HG03066 (cell line): ENCODE results near the gene VEGFB.
"Not testable (repeated sequence)": the region's sequence is repeated elsewhere in the genome, so short reads cannot be mapped to it uniquely, and the experiment has no call there.

ENCODE experiments used
- ATAC-seq: cut with Tn5 transposase; IDR thresholded peaks from one replicate; pipeline ENCODE4 v1.9.1; 2021; ENCODE audit warnings: low read depth; ENCODE audit not compliant: unreplicated experiment

VEGFB gene

DNA sequence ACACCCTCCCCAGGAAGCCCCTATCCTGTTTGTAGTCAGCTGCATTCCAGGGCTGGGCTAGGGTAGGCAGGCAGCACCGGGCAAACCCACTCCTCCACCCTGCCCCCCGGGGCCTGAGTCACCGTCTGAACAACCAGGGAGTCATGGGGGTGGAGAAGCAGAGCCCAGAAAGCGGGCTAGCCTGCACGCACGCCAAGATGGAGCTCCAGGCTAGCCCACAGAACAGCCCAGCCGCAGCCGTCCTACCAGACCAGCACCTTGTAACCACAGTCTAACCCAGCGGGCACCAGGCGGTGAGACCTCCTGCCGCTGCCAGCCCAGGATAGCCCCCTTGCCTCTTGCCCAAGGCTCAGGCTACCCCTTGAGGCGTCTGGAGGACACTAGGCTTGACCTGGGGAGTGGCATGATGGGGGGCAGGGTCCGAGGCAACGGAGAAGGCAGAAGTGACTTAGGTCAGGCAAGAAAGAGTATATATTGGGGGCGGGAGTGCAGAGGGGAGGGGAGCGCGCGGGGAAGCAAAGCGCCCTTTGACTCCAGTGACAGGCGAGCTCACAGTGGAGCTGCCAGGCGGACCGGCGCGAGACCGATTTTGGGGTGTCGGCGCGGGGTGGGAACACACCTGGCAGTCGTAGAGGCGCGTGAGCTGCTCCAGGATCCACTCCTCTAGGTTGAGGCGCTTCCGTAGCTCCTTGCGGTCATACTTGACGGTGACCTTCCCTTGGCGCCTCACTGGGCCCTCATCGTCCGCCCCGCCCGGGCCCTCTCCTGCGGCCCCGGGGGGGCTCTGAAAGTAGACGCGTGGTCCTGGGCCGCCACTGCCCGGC, 11.6 kb downstream of the VEGFB start:
- no peak for ATAC-seq

DNA sequence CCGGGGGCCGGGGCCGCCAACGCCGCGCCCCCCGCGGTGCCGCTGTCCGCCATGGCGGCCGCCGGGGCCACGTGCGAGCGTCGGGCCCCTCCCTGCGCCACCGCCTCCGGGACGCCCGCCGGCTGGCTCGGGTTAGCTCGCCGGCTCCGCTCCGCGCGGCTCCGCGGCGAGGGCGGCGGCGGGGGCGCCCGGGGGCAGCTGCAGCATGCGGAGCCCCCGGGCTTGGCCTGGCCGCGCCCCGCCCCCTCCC, 12.2 kb downstream of the VEGFB start:
- not testable (repeated sequence) for ATAC-seq

DNA sequence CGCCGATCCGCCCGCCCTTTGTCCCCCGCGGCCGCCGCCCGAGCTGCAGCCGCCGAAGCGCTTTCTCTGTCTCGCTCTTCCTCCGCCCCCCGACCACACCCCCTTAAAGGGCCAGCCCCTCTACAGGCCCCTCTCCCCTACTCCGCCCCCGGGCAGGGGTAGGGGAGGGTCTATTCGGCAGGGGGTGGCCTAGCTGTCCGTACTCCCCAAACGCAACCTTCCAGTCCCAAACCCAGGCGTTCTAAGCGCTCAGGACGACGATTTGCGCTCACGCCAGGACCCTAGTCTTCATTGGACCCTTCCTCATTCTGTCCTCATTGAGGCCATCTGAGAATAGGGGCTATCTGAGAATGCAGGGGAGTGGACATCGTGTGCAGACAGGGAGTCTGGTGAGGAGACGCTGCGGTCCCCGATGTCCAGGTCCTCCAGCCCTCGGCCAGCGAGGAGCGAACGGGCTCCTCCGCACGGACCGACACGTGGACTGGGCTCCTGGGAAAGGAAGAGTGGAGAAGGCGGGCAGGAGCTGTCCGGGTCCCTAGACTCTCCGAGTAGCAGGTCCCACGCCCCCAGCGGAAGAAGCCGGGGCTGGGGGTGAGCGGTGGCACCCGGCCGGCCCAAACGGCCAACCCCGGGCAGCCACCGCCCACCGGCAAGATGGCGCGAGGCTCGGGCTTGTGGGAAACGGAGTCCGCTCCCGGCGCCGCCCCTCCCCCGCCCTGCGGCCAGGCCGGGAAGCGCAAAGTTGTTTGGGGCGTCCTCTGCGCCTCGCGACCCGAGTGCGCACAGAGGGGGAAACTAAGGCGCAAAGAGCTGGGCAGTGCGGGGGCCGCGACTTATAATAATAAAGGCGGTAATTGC, 12.7 kb downstream of the VEGFB start, which contains the start of gene PPP1R14B:
Gene PPP1R14B (minus strand): TSS at position 73 of the 858 bp plus-strand sequence. CDS start 270 bp downstream, outside the sequence.
- no peak for ATAC-seq

DNA sequence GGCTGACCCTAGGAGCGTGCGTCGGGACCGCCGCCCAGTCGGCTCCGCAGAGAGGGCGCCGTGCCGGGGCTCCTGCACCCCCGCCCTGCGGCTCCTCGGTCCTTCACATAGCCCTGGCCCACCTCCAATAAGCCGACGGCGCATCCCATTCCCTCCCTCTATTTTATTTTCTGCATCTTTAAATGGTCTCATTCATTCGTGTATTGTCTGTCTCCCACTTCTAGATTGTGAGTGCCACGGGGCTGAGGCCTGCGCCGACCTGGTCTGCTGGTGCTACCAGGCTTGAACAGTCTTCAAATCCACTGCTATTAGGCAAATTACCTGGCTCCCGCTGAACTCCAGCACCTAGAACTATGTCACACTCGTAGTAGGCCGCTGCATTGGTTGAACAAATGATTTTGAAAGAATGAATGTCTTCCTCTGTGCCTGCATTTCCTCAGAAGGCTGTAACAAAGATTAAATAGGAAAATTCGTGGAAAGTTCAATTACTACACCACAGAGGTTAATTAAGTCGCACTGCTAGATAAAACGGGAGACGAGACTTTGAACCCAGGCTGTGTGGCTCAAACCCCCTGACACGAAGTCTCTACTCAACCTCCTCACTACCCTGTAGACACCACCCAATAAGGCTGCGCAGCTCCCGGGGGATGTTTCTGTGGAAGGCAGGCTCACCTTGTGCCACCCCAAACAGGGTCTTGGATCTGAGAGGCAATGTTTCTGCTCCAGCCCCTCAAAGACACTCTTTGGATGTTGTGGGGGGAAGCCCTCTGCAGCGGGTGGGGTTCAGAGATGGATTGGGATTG, 13.5 kb downstream of the VEGFB start:
- ATAC-seq, result no peak

DNA sequence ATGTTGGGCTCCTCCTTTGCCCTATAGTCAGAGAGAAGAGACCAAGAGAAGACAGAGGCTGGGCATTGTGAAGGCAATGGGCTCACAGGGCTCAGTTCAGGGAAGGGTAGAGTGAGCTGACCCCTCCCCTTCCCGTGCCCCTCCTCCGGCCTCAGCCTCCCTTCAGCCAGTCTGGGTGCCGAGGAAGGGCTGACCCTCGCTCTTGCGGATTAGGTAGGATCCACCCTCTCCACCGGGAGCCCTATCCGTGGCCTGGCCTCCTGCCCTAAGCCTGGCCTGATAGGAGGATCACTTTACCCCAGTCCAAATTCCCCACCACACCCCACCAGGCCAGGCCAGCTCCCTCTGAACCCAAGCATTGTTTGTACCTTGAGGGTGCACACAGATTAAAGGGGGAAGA, 14.2 kb downstream of the VEGFB start:
- ATAC-seq, result no peak

DNA sequence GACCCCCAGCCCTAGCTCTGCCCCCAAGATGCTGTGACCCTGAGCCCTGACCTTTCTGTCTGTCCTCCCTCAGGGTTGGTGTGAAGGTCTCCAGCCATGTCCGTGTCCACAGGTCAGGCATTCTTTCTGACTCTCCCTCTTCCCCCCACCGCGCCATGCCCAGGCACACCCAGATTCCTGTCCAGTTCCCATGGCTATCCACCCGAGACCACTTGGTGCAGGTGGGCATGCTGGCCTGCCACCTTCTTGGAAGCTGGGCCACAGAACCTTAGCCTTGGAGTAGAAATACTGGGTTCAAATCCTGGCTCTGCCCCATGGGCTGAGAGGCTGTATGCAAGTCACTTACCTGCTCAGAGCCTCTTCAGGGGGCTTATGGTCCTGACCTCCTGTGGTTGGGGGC, 14.7 kb downstream of the VEGFB start:
- no peak for ATAC-seq

DNA sequence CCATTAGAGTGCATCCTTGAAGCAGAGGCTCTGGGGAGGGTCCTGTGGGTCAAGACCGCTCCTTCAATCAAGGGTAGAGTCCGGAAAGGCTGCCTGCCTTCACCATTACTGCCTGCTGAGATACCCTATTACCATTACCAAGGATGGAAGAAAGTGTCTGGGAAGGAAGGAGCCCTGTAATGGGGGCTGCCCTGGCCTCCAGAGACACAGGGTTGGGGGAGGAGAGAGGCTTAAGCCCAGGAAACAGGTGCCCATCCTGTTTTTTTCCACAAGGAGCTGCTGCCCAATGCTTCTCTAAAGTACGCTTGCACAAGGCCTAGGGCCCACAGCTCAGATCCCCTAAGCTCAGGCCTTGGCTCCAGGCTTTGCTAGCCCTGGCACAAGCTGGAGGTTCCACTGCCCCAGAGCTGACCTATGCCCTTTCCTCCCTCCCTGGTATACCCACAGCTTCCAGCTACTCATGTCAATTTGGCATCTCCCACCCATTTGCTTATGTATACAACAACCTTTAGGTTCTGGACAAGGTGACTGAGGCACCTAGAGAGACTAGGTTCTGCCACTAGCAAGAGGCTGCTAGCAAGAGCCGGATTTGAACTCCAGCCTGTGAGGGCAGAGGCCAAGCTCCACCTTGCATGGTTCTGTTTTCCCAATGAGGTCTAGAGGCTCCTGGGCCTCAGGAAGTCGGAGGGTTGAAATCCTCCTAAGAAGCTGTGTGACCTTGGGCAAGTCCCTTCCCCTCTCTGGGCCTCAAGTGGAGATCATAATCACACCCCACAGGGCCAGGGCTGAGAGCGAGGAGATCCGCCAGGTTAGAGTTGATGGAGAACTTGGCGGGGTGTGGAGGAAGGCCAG, 15.4 kb downstream of the VEGFB start:
- no peak for ATAC-seq

DNA sequence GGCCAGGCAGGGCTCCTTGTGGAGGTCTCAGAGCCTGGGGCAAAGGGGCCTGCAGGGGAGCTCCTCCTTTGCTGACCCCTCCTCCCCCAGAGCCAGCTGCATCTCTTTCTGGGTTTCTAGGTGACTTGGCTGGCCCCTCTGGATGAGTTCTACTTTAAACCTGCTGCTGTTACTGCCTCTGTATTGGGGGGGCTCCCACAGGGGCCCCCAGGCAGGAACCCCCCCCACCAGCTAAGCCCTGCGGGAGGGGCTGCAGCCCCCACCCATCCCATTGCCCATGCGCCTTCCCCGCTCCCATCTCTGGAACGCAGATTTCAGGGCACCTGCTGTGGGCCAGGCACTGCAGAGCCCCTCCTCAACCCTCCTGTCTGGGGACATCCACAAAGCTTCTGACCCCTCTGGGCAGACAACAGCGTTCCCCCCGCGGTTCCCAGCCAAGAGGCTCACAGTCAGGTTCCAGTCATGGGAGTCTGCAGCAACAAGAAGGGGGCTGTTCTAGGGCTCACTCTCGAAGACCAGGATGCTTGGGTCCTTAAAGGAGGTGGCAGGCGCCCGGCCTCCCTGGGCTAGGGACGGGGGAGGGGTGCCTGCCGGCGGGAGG, 16.1 kb downstream of the VEGFB start:
- ATAC-seq, result no peak

DNA sequence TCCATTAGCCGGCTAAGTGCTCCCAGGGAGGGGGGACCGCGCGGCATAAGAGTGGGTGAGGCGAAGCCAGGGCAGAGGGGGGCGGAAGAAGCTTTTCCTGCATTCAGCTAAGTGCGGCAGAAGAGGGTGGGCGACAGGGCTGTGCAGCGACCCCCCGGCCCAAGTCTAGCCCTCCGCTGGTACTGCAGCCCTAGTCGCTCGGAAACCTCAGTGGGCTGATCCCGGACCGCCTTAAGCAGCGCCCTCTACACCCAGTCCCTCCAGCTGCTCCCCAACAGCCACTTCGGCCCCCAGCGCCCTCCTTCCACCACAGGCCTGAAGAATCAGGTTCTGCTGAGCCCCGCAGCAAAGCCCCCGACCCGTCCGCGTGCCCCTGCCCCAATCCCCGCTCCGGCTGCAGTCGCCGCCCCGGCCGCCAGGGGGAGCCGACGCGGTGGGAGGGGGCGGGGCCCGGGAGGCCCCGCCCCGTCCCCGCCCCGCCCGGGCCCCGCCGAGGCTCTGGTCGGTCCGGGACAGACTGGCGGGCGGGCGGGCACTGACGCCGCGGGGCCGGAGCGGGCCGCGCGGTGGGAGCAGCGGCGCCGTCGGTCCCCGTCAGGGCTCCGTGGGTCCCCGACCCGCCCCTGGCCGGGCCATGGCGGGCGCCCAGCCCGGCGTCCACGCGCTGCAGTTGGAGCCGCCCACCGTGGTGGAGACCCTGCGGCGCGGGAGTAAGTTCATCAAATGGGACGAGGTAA, 16.8 kb downstream of the VEGFB start, which contains the start of gene PLCB3:
Gene PLCB3 (plus strand): TSS at position 515 of the 737 bp plus-strand sequence. CDS start 120 bp downstream, at position 635.
- ATAC-seq, result peak; percentile 48

DNA sequence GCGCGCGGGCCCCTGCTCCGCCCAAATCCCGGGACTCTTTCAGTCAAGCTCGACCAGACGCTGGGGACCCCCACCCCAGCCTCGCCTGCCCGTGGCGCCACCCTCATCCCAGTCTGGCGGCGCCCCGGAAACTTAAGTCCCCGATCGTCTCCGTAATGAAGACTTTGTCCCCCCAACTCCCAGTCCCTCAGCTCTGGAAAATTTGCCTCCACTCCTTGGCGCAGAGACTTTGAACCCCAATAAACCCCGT, 17.3 kb downstream of the VEGFB start:
- no peak for ATAC-seq

DNA sequence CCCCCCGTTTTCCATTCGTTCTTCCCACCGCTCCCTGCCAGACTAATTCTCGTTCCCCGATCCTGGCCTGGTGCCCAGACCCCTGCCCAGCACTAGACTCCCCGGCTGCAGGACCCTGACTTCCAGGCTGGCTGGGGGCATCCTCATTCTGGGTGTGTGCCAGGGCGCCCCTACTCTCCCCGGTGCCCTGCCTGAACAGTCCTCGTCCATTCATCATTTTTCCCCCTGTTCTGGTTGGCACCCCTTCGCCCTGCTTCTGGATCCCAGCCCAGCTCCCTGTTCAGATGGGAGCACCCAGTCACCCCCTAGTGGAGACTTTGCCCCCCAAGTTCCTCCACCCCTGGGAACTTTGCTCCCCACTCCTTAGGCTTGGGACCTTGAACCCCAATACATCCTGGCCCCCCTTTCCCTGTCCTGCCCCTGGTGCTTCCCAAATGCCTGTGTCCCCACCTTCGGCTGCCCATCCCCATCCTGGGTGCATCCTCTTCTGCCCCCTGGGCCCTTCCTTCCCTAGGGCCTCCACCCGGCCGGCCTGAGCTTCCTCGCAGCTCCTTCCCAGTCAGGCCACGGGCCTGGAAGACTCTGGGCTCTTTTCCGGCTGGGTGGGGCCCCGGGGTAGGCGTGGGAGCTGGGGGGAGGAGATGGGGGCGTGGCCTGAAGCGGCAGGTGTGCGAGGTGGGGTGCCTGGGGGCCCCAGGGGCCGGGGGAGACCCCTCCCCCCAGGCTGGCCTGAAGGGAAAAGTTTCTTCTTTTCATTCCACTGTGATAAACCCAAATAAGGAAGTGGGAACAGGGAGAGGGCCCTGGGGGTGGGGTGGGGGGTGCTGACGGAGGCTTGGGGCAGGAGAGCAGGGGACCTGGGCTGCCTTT, 17.9 kb downstream of the VEGFB start:
- no peak for ATAC-seq

DNA sequence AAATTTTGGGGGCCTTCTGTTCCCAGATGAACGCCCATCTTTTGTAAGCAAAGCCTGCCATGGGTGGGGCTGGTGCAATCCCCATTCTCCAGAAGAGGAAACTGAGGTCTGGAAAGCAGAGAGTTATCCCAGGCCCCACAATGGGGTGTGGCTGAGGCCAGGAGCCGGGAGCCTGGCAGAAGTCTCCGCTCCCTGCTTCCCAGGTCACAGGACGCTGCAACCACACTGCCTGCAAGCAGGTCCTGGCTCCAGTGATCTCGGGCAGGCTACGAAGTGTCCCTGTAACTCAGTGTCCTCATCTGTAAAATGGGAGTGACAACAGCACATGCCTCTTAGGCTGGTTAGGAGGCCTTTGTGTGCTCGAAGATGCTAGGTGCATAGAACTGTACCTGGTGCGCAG, 18.7 kb downstream of the VEGFB start:
- no peak for ATAC-seq

DNA sequence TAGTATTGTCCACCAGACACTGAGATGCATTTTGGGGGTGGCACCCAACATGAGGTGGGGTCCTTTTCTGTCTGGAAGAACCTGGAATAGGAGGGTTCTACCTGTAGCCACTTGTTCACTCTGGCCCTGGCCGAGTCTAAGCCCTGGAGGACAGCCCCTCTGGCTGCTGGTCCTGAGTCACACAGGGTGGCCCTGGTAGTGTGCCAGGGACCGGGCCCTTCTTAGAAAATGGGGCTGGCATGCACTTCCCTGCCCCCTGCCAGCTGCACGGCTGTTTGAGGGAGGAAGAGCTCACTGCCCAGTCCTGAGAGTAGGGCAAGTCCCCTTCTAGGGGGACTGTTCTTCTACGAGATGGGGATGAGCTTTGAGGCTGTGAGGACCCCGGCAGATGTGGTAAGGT, 19.1 kb downstream of the VEGFB start:
- ATAC-seq, result no peak

DNA sequence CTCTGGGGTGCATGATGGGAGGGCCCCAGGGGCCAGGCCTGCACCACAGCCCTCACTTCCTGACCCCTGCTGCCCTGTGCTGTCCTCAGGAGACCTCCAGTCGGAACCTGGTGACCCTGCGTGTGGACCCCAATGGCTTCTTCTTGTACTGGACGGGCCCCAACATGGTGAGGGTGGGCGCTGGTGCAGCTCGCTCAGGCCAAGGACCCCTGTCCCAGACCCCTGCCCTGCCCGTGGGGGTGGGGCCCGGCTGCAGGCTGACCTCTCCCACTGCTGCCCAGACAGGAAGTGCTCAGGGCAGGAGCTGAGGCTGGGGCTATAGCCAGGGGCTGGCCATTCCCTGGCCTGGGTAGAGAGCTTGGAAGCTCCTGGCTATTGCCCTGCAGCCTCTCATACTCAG, 19.9 kb downstream of the VEGFB start:
- no peak for ATAC-seq

DNA sequence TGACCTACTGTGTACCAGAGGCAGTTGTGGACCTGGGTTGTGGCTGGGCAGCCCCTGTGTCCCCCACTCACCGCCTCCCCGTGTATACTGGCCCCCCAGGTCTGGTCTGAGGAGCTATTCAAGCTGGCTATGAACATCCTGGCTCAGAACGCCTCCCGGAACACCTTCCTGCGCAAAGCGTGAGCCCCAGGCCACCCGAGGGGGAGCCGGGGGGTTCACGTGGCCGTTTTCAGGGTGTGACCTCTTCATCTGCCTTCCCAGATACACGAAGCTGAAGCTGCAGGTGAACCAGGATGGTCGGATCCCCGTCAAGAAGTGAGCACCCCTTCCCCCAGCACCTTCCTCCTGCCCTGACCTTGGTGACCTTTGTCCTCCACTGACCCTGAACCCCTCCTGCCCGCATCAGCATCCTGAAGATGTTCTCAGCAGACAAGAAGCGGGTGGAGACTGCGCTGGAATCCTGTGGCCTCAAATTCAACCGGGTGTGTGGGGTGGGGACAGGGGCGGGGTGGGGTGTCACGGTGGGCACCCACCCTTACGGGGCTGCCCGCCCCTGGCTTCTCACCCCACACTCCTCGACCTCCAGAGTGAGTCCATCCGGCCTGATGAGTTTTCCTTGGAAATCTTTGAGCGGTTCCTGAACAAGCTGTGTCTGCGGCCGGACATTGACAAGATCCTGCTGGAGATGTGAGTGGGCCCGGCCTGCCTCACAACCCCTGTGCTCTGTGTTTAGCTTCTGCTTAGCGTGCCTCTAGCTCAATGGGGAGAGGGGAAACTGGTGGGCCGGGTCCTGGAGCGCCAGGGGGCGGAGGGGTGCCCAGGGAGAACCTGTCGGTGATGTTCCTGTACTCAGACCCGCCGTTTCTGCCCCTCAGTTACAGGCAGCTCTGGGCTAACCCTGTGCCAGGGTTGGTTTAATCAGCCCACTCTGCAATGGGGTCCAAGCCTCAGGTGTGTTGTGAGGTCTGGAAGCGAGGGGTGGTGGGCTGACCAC, 21.0 kb downstream of the VEGFB start:
- ATAC-seq, result no peak

DNA sequence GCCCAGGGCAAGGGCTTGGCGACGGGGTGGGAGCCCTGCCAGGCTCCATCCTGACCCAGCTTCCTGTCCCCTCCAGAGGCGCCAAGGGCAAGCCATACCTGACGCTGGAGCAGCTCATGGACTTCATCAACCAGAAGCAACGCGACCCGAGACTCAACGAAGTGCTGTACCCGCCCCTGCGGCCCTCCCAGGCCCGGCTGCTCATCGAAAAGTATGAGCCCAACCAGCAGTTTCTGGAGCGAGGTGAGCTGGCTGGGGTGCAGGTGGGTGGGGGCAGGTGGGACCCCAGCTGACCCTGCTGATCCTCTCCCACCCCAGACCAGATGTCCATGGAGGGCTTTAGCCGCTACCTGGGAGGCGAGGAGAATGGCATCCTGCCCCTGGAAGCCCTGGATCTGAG, 21.9 kb downstream of the VEGFB start:
- ATAC-seq, result no peak

DNA sequence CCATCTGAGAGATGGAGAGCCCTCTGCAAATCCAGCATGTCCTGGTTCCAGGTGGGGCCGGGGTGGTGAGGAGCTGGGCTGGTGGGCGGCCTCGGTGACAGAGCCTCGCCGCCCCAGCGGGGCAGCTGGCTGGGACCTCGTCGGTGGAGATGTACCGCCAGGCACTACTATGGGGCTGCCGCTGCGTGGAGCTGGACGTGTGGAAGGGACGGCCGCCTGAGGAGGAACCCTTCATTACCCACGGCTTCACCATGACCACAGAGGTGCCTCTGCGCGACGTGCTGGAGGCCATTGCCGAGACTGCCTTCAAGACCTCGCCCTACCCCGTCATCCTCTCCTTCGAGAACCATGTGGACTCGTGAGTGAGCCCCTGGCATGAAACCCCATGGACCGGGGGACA, 24.0 kb downstream of the VEGFB start:
- ATAC-seq, result no peak
